ENCODE measurements around the gene SALL4.

SALL4 gene

DNA sequence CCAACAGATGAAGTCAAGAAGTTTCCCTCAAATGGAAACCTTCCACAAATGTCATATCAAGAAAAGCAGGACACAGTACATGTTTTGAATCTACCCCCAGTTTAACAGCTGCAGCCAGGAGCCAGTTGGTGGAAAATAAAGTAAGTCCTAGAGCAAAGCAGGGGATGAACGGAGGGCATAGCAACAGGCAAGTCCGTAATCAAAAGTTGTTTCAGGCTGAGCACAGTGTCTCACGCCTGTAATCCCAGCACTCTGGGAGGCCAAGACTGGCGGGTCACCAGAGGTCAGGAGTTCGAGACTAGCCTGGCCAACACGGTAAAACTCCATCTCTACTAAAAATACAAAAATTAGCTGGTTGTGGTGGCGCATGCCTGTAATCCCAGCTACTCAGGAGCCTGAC, 2.4 kb upstream of the SALL4 start:
- DNase-seq (ENCODE audit: low read depth, low spot score) = no peak
- TF ChIP-seq, protein P1, sequence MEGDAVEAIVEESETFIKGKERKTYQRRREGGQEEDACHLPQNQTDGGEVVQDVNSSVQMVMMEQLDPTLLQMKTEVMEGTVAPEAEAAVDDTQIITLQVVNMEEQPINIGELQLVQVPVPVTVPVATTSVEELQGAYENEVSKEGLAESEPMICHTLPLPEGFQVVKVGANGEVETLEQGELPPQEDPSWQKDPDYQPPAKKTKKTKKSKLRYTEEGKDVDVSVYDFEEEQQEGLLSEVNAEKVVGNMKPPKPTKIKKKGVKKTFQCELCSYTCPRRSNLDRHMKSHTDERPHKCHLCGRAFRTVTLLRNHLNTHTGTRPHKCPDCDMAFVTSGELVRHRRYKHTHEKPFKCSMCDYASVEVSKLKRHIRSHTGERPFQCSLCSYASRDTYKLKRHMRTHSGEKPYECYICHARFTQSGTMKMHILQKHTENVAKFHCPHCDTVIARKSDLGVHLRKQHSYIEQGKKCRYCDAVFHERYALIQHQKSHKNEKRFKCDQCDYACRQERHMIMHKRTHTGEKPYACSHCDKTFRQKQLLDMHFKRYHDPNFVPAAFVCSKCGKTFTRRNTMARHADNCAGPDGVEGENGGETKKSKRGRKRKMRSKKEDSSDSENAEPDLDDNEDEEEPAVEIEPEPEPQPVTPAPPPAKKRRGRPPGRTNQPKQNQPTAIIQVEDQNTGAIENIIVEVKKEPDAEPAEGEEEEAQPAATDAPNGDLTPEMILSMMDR (IDR thresholded peaks at IDR 0.05; ENCODE audit: low read depth, low read length) = no peak
- in situ Hi-C loops (cut with HindIII; ENCODE audit: low sequenced_read_pairs) = no loop called here
- H3K4me3 ChIP-seq (ENCODE audit: low read depth, low read length) = no peak overlapping the region

GRCh38 chr20:51803148-51803854, 980 bp upstream of the SALL4 start:
- in situ Hi-C loops (cut with HindIII; ENCODE audit: low sequenced_read_pairs) = no loop called here
- TF ChIP-seq, protein P1 (IDR thresholded peaks at IDR 0.05; ENCODE audit: low read depth, low read length) = no peak
- DNase-seq (ENCODE audit: low read depth, low spot score) = no peak
- no peak overlapping the region for H3K4me3 ChIP-seq (ENCODE audit: low read depth, low read length)

DNA sequence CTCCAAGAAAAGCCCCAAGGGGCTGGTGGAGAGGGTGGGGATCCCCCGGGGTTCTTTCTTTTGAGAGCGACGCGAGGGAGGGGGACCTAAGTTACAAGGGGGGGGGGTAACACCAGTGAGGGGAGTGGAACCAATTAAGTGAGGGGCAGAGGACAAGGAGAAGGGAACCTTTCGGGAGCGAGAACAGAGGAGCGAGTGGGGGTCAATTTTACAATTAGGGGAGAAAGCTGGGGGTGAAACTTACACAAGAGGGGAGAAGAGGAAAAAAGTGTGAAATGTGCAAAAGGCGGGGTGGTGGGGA, 548 bp downstream of the SALL4 start:
- H3K4me3 ChIP-seq (ENCODE audit: low read depth, low read length) = peak overlapping the region; percentile 45
- in situ Hi-C loops (cut with HindIII; ENCODE audit: low sequenced_read_pairs) = no loop called here
- TF ChIP-seq, protein P1 (IDR thresholded peaks at IDR 0.05; ENCODE audit: low read depth, low read length) = no peak
- no peak for DNase-seq (ENCODE audit: low read depth, low spot score)

- TF ChIP-seq, protein P1 (IDR thresholded peaks at IDR 0.05; ENCODE audit: low read depth, low read length) = peak; percentile 13
- peak overlapping the region; percentile 45 for H3K4me3 ChIP-seq (ENCODE audit: low read depth, low read length)
- in situ Hi-C loops (cut with HindIII; ENCODE audit: low sequenced_read_pairs) = no loop called here
- no peak for DNase-seq (ENCODE audit: low read depth, low spot score)
These were observed 1.0 kb downstream of the SALL4 start for GRCh38 chr20:51801122-51801822.

GRCh38 chr20:51800872-51801121, 1.5 kb downstream of the SALL4 start:
- peak; percentile 16 for DNase-seq (ENCODE audit: low read depth, low spot score)
- TF ChIP-seq, protein P1 (IDR thresholded peaks at IDR 0.05; ENCODE audit: low read depth, low read length) = no peak
- in situ Hi-C loops (cut with HindIII; ENCODE audit: low sequenced_read_pairs) = no loop called here
- peak overlapping the region; percentile 45 for H3K4me3 ChIP-seq (ENCODE audit: low read depth, low read length)

- in situ Hi-C loops (cut with HindIII; ENCODE audit: low sequenced_read_pairs) = no loop called here
- peak; percentile 19 for DNase-seq (ENCODE audit: low read depth, low spot score)
- TF ChIP-seq, protein P1 (IDR thresholded peaks at IDR 0.05; ENCODE audit: low read depth, low read length) = peak; percentile 97
- peak overlapping the region; percentile 45 for H3K4me3 ChIP-seq (ENCODE audit: low read depth, low read length)
These were observed 2.1 kb downstream of the SALL4 start for GRCh38 chr20:51800060-51800871.
